AG04449 (cell line): ENCODE measurements around the gene GPR180.
"Not testable (repeated sequence)": the region's sequence is repeated elsewhere in the genome, so short reads cannot be mapped to it uniquely, and the experiment has no call there.

Experiments used
- CTCF ChIA-PET: fragments of 350-600 bp; formaldehyde crosslinking; extraction: SDS; loops from one replicate; lab custom pipeline; 2021; ENCODE audit warnings: antibody characterized with exemption; lab: Yijun Ruan, JAX
- POLR2A ChIA-PET: fragments of 400-600, 350-600 bp; formaldehyde crosslinking; extraction: SDS; loops from one replicate; lab custom pipeline; 2020; ENCODE audit warnings: antibody characterized with exemption, inconsistent platforms; lab: Yijun Ruan, JAX
- DNase-seq: peaks from one replicate; pipeline ENCODE4 v3.0.0-alpha.2; 2010; ENCODE audit warnings: low read depth, low spot score
- H3K4me3 ChIP-seq: 2 replicates; pipeline ENCODE4 v1.5.1; 2011; ENCODE audit warnings: low read depth, mild to moderate bottlenecking, control low read depth, low read length
- CTCF ChIP-seq: IDR thresholded peaks from one replicate; pipeline ENCODE4 v1.5.1; 2011; ENCODE audit warnings: mild to moderate bottlenecking, moderate library complexity, low read length, control low read depth, inconsistent platforms; ENCODE audit not compliant: insufficient read depth; ENCODE audit errors: missing control alignments

Gene GPR180

GRCh38 chr13:94623316-94623715 is 21.7 kb downstream of the GPR180 start:
- H3K4me3 ChIP-seq, result no peak overlapping the region
- TF ChIP-seq CTCF, result no peak
- no peak for DNase-seq
- POLR2A ChIA-PET, result no interaction called here
- CTCF ChIA-PET, result interaction anchor here (2.0 to 4.6 kb wide), 2 partner anchors 10 to 188 kb away, joined by 5 to 61 read pairs; no protein-coding TSS in a partner anchor

GRCh38 chr13:94630858-94631257 is 29.2 kb downstream of the GPR180 start:
- DNase-seq, result no peak
- ChIA-PET CTCF (interaction anchor here (3.9 kb wide), 1 partner anchor 11 kb away, joined by 25 read pairs; no protein-coding TSS in a partner anchor), POLR2A (no interaction called here)
- no peak overlapping the region for H3K4me3 ChIP-seq
- TF ChIP-seq CTCF, result no peak

- CTCF ChIA-PET, result interaction anchor here (1.2 kb wide), 1 partner anchor 15 kb away, joined by 6 read pairs; no protein-coding TSS in a partner anchor
- POLR2A ChIA-PET, result no interaction called here
- no peak for DNase-seq
- H3K4me3 ChIP-seq, result no peak overlapping the region
- TF ChIP-seq CTCF, result no peak
Measured at GRCh38 chr13:94632226-94632980, 30.7 kb downstream of the GPR180 start.

GRCh38 chr13:94636096-94636495 is 34.4 kb downstream of the GPR180 start:
- DNase-seq, H3K4me3 ChIP-seq, POLR2A ChIA-PET: not testable (repeated sequence)
- CTCF ChIA-PET, result interaction anchor here (1.6 kb wide), 2 partner anchors 15 to 19 kb away, joined by 5 to 6 read pairs; no protein-coding TSS in a partner anchor

GRCh38 chr13:94636942-94637578 is 35.4 kb downstream of the GPR180 start:
- TF ChIP-seq CTCF, result no peak
- CTCF ChIA-PET, result interaction anchor here (1.6 kb wide), 2 partner anchors 16 to 20 kb away, joined by 5 to 6 read pairs; no protein-coding TSS in a partner anchor
- DNase-seq, result no peak

GRCh38 chr13:94637677-94638076 is 36.0 kb downstream of the GPR180 start:
- CTCF ChIA-PET, result interaction anchor here (1.6 kb wide), 2 partner anchors 17 to 21 kb away, joined by 5 to 6 read pairs; no protein-coding TSS in a partner anchor
- POLR2A ChIA-PET, DNase-seq, H3K4me3 ChIP-seq: not testable (repeated sequence)

More at GRCh38 chr13:94636942-94637578, 35.4 kb downstream of the GPR180 start:
- POLR2A ChIA-PET, result no interaction called here
- no peak overlapping the region for H3K4me3 ChIP-seq

- no peak for DNase-seq
- POLR2A ChIA-PET, result no interaction called here
- CTCF ChIA-PET, result interaction anchor here (1.0 kb wide), 1 partner anchor 516 kb away, joined by 3 read pairs; no protein-coding TSS in a partner anchor
- no peak overlapping the region for H3K4me3 ChIP-seq
- no peak for TF ChIP-seq CTCF
Measured at GRCh38 chr13:94640721-94641120, 39.1 kb downstream of the GPR180 start.
